CD4-positive, alpha-beta T cell treated with Interleukin-1 beta for 1 hour (primary cell): ENCODE results near the gene GAK.
A peak's percentile ranks its signal among the peaks of the same experiment; 100 is the strongest.
"Not testable (repeated sequence)": the region's sequence is repeated elsewhere in the genome, so short reads cannot be mapped to it uniquely, and the experiment has no call there.

ENCODE experiments used
- DNase-seq, 2 donors: peaks; one replicate each; pipeline ENCODE4 v3.0.0-alpha.2; 2020 to 2022

The GAK gene

DNA sequence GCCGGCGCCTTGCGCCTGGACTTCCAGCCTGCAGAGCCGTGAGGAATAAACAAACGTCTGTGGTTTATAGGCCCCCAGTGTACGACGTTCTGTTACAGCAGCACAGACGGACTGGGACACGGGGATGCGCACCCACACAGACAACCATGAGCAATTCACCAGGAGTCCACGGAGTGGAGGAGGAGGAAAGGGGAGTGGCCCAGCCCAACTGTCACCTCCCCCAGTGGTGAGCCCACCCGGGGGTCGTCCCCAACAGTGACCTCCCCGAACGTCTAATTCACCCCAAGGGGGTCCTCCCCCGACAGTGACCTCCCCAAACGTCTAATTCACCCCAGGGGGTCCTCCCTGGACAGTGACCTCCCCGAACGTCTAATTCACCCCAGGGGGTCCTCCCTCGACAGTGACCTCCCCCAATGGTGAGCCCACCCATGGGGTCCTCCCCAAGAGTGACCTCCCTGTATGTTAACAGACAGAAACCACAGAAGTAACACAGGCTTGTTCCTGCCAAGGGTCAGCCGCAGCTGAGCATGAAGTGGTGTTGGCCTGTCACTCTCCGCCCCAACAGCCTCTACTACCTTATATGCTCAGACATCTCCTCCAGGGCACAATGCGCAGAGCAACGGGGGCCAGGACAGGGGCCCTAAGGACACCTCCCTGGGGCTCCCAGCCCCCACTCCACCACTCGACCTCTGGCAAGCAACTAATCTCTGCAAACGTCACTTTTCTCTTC, 6.2 kb downstream of the GAK start:
- no peak for DNase-seq

DNA sequence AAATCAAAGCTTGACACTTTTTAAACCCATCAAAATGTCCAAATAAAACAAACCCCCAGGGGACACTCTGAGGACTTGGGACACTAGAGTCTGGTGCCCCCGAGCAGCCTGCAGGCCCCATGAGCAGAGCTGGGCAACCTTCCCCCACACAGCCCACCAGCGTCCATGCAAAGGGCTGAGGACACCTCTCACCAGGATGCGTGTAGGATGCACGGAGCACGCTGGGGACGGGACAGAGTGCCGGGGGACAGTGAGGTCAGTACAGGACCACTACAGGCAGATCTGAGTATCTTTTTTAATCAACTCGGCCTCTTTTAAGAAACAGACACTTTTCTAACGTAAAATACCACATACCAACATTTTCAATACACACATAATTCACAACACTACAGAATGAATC, 6.9 kb downstream of the GAK start:
- DNase-seq, result no peak

DNA sequence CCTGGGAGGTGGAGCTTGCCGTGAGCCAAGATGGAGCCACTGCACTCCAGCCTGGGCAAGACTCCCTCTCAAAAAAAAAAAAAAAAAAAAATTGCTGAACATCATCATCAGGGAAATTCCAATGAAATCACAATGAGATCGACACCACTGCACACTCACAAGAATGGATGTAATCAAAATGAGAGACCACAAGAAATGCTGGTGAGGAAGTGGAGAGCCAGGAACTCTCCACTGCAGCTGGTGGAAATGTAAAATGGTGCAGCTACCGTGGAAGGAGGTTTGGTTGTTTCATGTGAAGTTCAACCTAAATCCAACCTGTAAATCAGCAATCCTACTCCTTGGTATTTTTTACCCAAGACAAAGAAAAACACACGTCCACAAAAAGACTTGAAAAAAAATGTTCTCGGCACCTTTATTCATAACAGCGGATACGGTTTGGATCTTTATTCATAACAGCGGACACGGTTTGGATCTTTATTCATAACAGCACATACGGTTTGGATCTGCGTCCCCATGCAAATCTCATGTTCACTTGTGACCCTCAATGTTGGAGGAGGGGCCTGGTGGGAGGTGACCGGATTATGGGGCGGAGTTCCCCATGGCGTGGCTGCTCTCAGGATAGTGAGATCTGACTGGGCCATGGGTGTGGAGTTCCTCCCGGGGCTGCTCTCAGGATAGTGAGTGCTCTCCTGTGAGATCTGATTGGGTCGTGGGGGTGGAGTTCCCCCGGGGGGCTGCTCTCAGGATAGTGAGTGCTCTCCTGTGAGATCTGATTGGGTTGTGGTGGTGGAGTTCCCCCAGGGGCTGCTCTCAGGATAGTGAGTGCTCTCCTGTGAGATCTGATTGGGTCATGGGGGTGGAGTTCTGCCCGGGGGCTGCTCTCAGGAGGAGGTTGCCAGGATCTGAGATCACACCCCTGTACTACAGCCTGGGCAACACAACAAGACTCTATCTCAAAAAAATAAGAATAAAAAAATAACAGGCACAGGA, 7.7 kb downstream of the GAK start:
- peak; percentile 33 to 44 for DNase-seq

DNA sequence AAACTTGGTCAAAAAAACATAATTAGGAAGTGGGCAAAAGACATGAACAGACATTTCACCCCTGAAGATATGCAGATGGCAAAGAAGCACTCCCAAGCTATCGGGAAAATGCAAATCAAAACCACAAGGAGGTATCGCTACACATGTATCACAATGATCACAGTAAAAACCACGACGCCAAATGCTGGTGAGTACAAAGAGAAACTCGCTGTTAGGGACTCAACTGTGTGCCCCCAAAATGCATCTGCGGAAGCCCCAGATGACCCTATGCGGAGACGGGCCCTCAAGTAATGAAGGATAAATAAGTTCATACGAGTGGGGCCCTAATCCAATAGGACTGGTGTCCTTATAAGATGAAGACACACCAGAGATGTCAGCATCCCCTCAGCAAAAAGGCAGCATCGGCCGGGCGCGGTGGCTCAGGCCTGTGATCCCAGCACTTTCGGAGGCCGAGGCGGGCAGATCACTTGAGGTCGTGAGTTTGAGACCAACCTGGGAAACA, 10.2 kb downstream of the GAK start:
- no peak for DNase-seq

DNA sequence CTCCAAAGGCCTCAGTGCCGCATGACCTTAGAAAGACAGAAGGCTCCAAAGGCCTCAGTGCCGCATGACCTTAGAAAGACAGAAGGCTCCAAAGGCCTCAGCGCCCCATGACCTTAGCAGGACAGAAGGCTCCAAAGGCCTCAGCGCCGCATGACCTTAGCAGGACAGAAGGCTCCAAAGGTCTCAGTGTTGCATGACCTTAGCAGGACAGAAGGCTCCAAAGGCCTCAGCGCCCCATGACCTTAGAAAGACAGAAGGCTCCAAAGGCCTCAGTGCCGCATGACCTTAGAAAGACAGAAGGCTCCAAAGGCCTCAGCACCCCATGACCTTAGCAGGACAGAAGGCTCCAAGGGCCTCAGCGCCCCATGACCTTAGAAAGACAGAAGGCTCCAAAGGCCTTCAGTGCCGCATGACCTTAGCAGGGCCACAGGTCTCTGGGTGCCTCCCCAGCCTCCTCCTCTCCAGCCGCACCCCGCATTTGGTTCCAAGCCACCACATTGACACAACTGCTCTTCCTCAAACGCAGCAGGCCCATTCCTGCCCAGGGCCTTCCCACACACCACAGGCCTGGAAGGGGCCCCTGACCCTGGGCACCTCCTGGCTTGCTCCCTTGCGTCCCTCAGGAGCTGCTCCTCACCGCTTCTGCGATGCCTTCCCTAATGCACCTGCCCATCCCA, 13.0 kb downstream of the GAK start:
- DNase-seq, result not testable (repeated sequence)

DNA sequence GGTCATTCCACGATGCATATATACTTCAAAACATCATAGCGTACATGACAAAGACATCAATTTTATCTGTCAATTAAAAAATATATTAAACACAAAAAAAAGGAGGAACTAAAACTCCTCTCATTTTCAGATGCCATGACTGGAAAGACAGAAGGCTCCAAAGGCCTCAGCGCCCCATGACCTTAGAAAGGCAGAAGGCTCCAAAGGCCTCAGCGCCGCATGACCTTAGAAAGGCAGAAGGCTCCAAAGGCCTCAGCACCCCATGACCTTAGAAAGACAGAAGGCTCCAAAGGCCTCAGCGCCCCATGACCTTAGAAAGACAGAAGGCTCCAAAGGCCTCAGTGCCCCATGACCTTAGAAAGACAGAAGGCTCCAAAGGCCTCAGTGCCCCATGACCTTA, 13.5 kb downstream of the GAK start:
- not testable (repeated sequence) for DNase-seq

DNA sequence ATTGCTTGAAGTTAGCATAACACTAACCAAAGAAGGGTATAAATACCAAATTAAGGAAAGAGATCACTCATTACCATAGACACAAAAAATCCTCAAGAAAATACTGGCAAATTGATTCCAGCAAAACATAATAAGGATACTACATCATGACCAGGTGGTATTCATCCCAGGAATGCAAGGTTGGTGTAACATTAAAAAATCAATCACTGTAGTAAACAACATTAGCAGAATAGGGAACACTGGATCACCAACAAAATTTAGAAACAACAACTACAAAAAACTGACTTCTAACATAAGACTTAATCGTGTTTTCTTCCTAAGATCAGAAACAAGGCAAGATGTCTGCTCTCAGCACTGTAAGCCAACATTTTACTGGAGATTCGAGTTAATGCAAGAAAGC, 14.1 kb downstream of the GAK start:
- no peak for DNase-seq

DNA sequence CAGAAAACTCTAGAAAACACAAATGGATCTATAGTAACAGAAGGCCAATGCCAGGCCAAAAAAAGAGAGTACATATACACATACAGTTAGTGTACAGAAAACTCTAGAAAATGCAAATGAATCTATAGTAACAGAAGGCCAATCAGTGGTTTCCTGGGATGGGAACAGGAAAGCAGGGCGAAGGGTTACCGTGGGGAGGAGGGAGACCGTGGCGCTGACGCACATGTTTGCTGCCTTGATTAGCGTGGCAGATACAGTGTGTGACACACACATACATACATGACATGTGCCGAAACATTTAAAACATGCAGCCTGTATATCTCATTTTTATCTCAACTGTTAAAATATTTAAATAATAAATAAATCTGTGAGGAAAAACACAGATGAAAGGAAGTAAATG, 14.7 kb downstream of the GAK start:
- no peak for DNase-seq

DNA sequence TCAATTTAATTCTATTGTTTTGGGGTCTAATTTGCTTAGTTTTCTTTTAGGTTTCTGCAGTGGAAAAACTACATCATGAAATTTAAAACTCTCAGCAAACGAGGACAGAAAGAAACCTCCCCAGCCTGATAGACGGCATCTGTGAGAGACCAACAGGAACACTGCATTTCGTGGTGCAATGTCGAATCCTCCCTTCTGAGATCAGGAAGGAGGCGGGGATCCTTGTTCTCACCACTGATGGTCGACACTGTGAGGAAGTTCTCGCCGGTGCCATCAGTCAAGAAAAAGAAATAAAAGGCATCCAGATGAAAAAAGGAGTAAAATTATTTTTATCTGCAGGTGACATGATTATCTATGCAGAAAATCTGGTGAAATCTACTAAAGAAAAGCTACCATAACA, 16.5 kb downstream of the GAK start:
- no peak for DNase-seq

DNA sequence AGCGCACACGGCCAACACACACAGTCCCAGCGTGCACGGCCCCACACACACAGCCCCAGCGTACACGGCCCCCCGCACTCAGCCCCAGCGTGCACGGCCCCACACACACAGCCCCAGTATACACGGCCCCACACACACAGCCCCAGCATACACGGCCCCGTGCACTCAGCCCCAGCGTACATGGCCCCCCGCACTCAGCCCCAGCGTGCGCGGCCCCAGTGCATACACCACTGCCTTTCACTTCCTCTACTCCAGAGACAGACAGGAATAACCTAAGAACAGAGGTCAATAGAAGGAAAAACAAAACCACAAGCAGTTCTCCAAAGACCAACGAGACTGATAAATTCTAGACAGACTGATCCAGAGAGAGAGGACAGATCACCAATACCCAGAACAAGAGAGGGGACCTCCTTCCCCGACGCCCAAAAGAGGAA, 17.1 kb downstream of the GAK start:
- peak in 1 of 2 donors; percentile 2 for DNase-seq

DNA sequence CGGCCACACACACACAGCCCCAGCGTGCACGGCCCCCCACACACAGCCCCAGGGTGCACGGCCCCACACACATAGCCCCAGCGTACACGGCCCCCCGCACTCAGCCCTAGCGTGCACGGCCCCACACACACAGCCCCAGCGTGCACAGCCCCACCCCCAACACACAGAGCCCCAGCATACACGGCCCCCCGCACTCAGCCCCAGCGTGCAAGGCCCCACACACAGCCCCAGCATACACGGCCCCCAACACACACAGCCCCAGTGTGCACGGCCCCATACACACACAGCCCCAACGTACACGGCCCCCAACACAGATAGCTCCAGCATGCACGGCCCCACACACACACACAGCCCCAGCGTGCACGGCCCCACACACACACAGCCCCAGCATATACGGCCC, 17.6 kb downstream of the GAK start:
- no peak for DNase-seq

DNA sequence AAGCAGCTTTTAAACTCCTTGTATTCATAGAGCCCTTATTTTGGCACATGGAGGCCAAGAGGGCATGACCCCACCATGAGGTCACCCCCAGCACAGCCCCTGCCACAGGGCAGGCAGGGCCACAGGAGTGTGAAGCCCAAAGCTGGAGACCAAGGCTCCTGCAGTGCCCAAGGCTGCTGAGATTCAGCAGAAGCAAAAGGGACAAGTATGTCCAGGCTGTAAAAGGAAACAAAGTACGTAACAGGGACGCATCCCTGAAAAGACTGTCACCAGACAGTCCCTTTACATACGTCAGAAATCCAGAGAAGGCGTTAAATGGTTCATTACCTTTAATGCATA, 18.9 kb downstream of the GAK start:
- DNase-seq, result no peak

DNA sequence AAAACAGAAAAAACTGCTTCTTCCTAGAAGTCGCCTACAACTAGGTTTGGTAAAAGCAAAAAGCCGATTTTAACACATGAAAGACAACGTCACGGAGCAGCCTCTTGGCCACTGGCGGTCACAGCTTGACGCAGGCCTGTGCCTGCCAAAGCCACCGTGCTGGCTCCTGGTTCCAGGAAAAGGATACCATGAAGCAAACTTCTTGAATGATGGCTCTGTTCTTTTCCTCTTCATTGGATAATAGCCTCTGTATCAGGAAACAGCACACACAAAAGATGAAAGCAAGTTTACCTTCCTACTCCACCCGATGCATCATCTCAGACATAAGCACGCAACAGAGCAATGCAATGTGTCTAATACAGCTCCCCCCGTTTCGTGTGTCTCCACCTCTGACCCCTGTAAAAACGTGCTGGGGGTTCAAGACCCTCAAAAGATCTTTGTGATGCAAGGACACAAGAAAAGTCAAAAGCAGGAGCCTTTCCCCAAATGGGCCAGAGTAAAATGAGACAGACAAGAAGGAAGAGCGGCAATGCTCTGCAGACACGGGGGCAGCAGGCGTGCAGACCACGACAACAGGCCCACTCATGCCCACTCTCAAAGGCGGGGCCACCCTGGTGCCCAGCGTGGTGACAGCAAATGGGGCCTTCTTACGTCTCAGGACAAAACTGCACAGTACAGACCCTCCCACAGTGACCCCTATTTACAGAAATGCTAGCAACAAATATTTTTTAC, 19.4 kb downstream of the GAK start:
- no peak for DNase-seq

DNA sequence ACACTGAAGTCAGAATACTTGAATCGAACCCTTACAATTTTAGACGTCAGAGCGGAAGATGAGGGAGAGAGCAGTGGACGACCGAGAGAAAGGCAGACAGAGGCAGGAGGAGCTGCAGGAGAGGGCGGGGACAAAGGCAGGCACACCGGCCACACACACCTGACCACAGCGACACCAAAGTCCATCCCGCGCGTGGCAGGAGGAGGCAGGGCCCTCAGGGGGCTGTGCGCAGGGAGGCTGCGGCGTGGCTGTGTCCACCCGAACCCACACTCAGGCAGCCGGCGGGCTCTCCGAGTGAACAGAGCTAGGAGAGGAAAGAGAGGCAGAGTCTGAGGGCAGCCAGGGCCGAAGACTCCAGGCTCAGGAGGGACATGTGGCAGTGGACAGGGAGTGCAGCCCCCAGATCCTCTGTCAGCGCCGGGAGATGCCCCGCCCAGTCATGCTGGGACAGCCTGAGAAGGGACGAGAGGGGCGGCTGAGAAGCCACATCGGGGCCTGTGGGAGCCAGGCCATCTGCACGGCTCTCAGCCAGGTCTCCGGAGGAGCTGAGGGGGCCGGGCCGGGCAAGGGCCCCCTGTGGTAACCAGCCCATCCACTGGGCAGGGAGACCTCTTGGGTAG, 20.1 kb downstream of the GAK start:
- DNase-seq, result no peak

DNA sequence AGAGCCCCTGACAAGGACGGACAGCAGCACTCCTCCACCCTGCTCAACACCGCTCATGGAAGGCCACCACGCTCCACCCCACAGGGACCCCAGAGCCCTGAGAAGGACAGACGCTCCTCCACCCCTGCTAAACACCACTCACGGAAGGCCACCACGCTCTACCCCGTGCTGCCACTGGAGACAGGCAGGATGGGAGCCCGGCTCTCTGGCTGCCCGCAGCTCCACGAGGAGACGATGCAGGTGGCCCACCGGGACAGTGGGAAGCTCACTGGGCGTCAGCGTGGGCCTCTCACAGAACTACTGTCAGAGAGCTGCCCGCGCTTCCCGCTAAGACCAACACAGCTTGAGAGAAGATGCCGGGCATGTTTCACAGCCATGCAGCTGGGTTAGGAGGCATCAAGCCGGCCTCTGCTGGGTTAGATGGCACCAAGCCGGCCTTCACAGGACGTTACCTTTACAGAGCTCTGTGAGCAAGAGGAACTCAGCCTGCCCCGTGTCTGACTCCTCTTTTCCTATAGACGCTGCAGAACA, 20.8 kb downstream of the GAK start:
- no peak for DNase-seq

DNA sequence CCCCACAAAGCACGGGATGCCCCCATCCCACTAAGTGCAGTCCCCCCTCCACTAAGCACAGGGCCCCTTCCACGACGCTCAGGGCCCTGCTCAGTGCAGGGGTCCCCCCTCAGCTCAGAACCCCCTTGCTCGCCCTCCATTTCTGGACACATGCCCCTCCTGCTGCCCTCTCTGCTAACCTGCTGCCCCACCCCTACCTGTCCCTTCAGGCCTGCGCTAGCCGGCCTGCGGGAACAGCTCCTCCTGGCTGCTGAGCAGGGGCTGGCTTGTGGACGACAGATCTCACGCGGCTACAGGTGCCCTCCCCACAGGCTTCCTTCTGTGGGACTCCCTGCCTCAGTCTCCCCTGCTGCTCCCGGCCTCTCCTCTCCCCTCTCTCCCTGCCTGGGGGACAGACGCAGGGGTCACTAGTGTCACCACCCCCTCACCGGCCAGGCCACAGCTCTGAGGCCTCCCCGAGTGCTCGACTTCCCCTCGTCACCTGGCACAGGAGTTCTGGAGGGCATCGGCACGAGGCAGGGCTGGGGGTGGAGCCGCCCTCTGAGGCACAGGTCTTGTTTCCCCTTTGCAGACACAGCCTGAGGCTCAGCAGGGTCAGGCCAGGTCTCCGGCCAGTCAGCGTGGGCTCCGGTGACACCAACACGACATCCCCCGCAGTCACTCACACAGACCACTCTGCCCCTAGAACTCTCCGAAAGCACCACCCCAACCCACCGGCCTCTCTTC, 21.6 kb downstream of the GAK start:
- DNase-seq, result no peak

DNA sequence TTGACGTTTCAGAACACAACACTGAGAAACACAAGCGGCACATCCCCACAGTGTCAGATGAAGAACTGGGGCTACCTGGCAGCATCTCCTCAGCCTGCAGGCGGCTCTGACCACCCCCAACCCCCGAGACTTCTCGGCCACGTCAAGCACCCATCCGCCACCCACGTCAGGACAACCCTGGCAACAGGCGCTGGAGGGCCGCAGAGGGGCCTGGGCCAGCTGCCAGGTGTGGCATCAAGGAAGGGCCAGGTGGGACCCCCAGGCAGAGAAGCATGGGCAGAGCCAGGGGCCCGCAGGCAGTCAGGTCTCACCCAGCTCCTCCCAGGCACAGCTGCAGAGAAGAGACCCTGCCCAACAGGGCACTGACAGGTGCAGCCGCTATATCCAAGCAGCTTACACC, 22.3 kb downstream of the GAK start:
- no peak for DNase-seq

DNA sequence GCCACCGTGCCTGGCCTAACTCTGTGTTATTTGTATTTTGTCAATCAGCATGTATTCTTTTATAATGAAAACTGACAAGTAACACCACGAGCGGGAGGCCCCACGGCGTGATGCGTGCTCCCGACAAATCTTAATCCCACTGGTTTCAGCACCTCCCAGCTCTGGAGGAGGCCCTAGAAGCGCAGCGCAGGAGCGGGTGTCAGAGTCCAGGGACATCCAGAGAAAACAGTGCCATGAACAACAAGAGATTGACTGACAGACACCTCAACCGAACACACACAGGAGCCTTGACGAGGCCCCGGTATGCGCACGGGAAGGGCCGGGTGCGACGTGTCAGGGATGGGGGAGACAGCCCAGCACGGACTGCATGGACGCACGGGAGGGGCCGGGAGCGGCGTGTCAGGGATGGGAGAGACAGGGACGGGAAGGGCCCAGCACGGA, 23.0 kb downstream of the GAK start:
- DNase-seq, result no peak

DNA sequence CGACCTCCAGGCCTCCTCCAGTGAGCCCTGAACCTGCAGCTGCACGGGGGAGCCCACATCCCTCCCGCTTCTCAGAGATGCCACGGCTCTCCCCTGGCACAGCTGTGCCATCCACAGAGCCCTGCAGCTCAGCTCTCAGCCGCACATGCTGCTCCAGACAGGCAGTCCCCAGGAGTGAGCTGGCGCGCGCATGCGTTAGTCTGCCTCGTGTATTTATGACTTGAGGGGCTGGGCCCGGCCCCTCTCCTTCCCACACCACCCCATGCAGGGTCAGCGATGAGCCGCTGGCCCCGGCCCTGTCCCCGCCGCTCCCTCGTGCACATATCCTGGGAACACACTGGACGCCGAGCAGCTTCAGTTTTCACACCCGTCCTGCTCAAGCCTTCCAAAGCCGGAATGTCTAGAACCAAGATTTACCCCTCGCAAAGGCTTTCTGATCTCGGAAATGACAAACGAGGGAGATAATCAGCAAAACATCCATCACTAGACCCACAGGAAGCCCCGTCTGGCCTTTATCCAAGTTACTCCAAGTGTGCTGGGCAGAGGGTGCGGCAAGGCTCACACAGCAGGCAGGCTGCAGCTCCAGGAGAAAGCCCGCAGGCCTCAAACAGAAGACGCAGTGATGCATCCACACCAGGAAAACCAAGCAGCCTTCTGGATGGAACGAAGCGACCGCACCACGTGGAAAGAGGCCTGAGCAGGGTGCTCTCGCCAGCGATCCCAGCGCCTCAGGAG, 24.3 kb downstream of the GAK start:
- DNase-seq, result no peak

DNA sequence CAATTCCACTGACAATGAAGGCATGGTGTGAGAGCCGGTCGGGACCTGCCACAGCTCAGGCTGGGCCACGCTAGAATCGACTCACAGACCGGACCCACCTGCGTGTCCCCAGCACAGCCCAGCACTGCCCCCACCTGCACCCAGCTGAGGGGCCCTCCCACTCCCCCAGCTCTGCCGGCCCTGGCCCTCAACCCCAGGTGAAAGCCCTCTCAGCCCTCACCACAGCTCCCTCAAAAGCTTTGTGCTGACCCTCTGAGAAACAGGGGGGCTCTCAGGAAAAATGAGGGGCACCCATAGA, 25.1 kb downstream of the GAK start:
- DNase-seq, result no peak
